Panc1 (cell line): Measurements from ENCODE around the gene SLC43A1.

Experiments used
- POLR2AphosphoS5 ChIP-seq: IDR thresholded peaks from 2 replicates; pipeline ENCODE4 v1.6.1; 2012; ENCODE audit warnings: mild to moderate bottlenecking, low read depth, low read length, moderate library complexity
- SIN3A ChIP-seq: IDR thresholded peaks from 2 replicates; pipeline ENCODE4 v1.6.1; 2012; ENCODE audit warnings: low read depth, mild to moderate bottlenecking, low read length, moderate library complexity, borderline replicate concordance; ENCODE audit not compliant: insufficient read depth
- TCF7L2 ChIP-seq: IDR thresholded peaks from 2 replicates; pipeline ENCODE4 v1.6.1; 2011; ENCODE audit warnings: mild to moderate bottlenecking, low read depth, low read length, inconsistent platforms
- TF ChIP-seq, protein P1 (sequence below): fragments of 450-650 bp; IDR thresholded peaks from 2 replicates; pipeline ENCODE4 v1.5.1; 2017; ENCODE audit warnings: mild to moderate bottlenecking
- TF ChIP-seq, protein P2 (sequence below), 2 experiments: IDR thresholded peaks; 2 replicates each; pipeline ENCODE4 v1.6.1; 2011 to 2012; ENCODE audit warnings: low read depth in 2 of 2, control low read depth in 1 of 2, low read length in 1 of 2, mild to moderate bottlenecking in 1 of 2, moderate library complexity in 1 of 2; ENCODE audit not compliant: insufficient read depth in 1 of 2

DNA sequence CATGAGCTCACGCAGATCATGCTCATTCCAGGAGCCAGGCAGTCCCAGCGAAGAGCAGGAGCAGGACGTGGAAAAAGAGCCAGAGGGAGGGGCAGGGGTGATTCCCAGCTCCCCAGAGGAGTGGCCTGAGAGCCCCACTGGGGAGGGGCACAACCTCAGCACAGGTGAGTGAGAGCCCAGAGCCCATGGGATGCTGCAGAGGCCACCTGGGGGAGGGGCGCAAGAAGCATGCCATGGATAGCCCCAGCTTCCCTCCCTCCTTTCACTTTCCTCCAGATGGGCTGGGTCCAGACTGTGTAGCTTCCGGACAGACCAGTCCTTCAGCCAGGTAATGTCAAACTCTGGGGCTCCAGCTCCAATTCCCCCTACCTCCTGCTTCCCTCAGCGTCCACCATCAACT, 28.1 kb upstream of the SLC43A1 start:
- TF ChIP-seq, protein P1, sequence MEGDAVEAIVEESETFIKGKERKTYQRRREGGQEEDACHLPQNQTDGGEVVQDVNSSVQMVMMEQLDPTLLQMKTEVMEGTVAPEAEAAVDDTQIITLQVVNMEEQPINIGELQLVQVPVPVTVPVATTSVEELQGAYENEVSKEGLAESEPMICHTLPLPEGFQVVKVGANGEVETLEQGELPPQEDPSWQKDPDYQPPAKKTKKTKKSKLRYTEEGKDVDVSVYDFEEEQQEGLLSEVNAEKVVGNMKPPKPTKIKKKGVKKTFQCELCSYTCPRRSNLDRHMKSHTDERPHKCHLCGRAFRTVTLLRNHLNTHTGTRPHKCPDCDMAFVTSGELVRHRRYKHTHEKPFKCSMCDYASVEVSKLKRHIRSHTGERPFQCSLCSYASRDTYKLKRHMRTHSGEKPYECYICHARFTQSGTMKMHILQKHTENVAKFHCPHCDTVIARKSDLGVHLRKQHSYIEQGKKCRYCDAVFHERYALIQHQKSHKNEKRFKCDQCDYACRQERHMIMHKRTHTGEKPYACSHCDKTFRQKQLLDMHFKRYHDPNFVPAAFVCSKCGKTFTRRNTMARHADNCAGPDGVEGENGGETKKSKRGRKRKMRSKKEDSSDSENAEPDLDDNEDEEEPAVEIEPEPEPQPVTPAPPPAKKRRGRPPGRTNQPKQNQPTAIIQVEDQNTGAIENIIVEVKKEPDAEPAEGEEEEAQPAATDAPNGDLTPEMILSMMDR, result no peak
- TF ChIP-seq POLR2AphosphoS5, result no peak
- TF ChIP-seq, protein P2, sequence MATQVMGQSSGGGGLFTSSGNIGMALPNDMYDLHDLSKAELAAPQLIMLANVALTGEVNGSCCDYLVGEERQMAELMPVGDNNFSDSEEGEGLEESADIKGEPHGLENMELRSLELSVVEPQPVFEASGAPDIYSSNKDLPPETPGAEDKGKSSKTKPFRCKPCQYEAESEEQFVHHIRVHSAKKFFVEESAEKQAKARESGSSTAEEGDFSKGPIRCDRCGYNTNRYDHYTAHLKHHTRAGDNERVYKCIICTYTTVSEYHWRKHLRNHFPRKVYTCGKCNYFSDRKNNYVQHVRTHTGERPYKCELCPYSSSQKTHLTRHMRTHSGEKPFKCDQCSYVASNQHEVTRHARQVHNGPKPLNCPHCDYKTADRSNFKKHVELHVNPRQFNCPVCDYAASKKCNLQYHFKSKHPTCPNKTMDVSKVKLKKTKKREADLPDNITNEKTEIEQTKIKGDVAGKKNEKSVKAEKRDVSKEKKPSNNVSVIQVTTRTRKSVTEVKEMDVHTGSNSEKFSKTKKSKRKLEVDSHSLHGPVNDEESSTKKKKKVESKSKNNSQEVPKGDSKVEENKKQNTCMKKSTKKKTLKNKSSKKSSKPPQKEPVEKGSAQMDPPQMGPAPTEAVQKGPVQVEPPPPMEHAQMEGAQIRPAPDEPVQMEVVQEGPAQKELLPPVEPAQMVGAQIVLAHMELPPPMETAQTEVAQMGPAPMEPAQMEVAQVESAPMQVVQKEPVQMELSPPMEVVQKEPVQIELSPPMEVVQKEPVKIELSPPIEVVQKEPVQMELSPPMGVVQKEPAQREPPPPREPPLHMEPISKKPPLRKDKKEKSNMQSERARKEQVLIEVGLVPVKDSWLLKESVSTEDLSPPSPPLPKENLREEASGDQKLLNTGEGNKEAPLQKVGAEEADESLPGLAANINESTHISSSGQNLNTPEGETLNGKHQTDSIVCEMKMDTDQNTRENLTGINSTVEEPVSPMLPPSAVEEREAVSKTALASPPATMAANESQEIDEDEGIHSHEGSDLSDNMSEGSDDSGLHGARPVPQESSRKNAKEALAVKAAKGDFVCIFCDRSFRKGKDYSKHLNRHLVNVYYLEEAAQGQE (IDR thresholded peaks at IDR 0.05; ENCODE audit: insufficient read depth in 1 of 2, low read depth in 2 of 2, low read length in 1 of 2), result no peak
- no peak for TF ChIP-seq SIN3A
- TF ChIP-seq TCF7L2, result no peak
